Calu3 (cell line): Measurements from ENCODE around the gene CPNE5. TPM values are rescaled to one million over a fixed set of nuclear protein-coding genes. Genes with fewer than 3 reads are reported as not detected.

ENCODE experiments used
- BruUV-seq: library from RNA; stranded (reverse); fragments of 400-500 nt; replicated peaks from 2 replicates; lab custom pipeline; 2021; lab: Mats Ljungman, UMichigan
- CTCF ChIA-PET: fragments of 300-600 bp; sonication (Branson Sonifier 250); formaldehyde crosslinking; loops from one replicate; lab custom pipeline; 2022; ENCODE audit warnings: antibody characterized with exemption; lab: Charles Lee
- DNase-seq: peaks from one replicate; pipeline ENCODE4 v3.0.0; 2022
- H3K27ac Mint-ChIP-seq: one replicate; pipeline ENCODE4 v1.8.0; 2022; ENCODE audit warnings: mixed read lengths; ENCODE audit not compliant: unreplicated experiment
- H3K27me3 Mint-ChIP-seq: one replicate; pipeline ENCODE4 v1.8.0; 2022; ENCODE audit warnings: mixed read lengths; ENCODE audit not compliant: unreplicated experiment
- H3K36me3 Mint-ChIP-seq: one replicate; pipeline ENCODE4 v1.8.0; 2022; ENCODE audit warnings: mild to moderate bottlenecking, moderate library complexity, mixed read lengths; ENCODE audit not compliant: insufficient read depth, unreplicated experiment
- H3K4me1 Mint-ChIP-seq: one replicate; pipeline ENCODE4 v1.8.0; 2022; ENCODE audit warnings: mild to moderate bottlenecking, low read depth, mixed read lengths; ENCODE audit not compliant: unreplicated experiment
- H3K4me3 Mint-ChIP-seq: one replicate; pipeline ENCODE4 v1.8.0; 2022; ENCODE audit warnings: mild to moderate bottlenecking, low read depth, moderate library complexity, mixed read lengths; ENCODE audit not compliant: unreplicated experiment
- H3K9me3 Mint-ChIP-seq: one replicate; pipeline ENCODE4 v1.8.0; 2022; ENCODE audit warnings: low read depth, mixed read lengths; ENCODE audit not compliant: unreplicated experiment
- CTCF ChIP-seq: fragments of 200-600 bp; IDR thresholded peaks from one replicate; pipeline ENCODE4 v1.8.0; 2022; ENCODE audit warnings: antibody characterized with exemption; ENCODE audit not compliant: unreplicated experiment
- intact Hi-C: fragments of 100-400 bp; cut with micrococcal nuclease; formaldehyde crosslinking; loops from one replicate; pipeline ENCODE4 v1.10.0; 2022; ENCODE audit not compliant: unreplicated experiment
- total RNA-seq: library from RNA; stranded (reverse); gene quantifications from 2 replicates; pipeline ENCODE4 v1.2.3, GENCODE V29; 2022

CPNE5 gene
- total RNA-seq, 1 experiment from 2014 or later: not detected

- Mint-ChIP-seq H3K27ac (no peak overlapping the region), H3K4me3 (no peak overlapping the region), H3K27me3 (no peaks in the 10 kb centered on the region), H3K9me3 (no peaks in the 10 kb centered on the region), H3K4me1 (peaks cover 80% of the 10 kb centered on the region), H3K36me3 (no peaks in the 10 kb centered on the region)
- CTCF ChIA-PET: interaction anchor here (0.6 to 0.9 kb wide), 3 partner anchors 44 to 148 kb away, joined by 3 to 5 read pairs (median 4); no protein-coding TSS in a partner anchor
- DNase-seq: no peak
- TF ChIP-seq CTCF: no peak
- BruUV-seq: no TSS peak
- intact Hi-C loops: no loop called here
Observed at GRCh38 chr6:36754582-36755434, 84.4 kb downstream of the CPNE5 start.

- peaks cover 73% of the 10 kb centered on the region for H3K4me1 Mint-ChIP-seq
- H3K27ac Mint-ChIP-seq: no peak overlapping the region
- DNase-seq: no peak
- no TSS peak for BruUV-seq
- H3K9me3 Mint-ChIP-seq: no peaks in the 10 kb centered on the region
- no peaks in the 10 kb centered on the region for H3K27me3 Mint-ChIP-seq
- CTCF ChIA-PET: interaction anchor here (0.6 to 0.7 kb wide), 2 partner anchors 43 to 464 kb away, joined by 4 read pairs; no protein-coding TSS in a partner anchor
- intact Hi-C loops: no loop called here
- no peaks in the 10 kb centered on the region for H3K36me3 Mint-ChIP-seq
- no peak overlapping the region for H3K4me3 Mint-ChIP-seq
- no peak for TF ChIP-seq CTCF
Observed at GRCh38 chr6:36753671-36754405, 85.4 kb downstream of the CPNE5 start.

GRCh38 chr6:36752886-36753506, 86.2 kb downstream of the CPNE5 start:
- intact Hi-C loops: no loop called here
- Mint-ChIP-seq H3K27ac (no peak overlapping the region), H3K36me3 (no peaks in the 10 kb centered on the region), H3K4me1 (peaks cover 65% of the 10 kb centered on the region), H3K9me3 (no peaks in the 10 kb centered on the region), H3K4me3 (no peak overlapping the region), H3K27me3 (no peaks in the 10 kb centered on the region)
- CTCF ChIA-PET: no interaction called here
- TF ChIP-seq CTCF: no peak
- no peak for DNase-seq
- no TSS peak for BruUV-seq

GRCh38 chr6:36752187-36752885, 86.9 kb downstream of the CPNE5 start:
- TF ChIP-seq CTCF: no peak
- Mint-ChIP-seq H3K36me3 (no peaks in the 10 kb centered on the region), H3K9me3 (no peaks in the 10 kb centered on the region), H3K4me1 (peaks cover 59% of the 10 kb centered on the region), H3K4me3 (no peak overlapping the region), H3K27me3 (no peaks in the 10 kb centered on the region), H3K27ac (peak overlapping the region; percentile 15)
- CTCF ChIA-PET: interaction anchor here (0.7 to 1.7 kb wide), 2 partner anchors 28 to 58 kb away, joined by 3 to 6 read pairs; no protein-coding TSS in a partner anchor
- intact Hi-C loops: no loop called here
- DNase-seq: peak; percentile 31
- no TSS peak for BruUV-seq
